Adrenal gland (tissue), 5 donors: ENCODE results near the gene TBC1D22A.

Experiments
- POLR2A ChIP-seq, 2 donors: fragments of 450-650 bp; IDR thresholded peaks; one replicate each; pipeline ENCODE4 v1.6.1; 2017; ENCODE audit warnings: antibody characterized with exemption in 2 of 2, mild to moderate bottlenecking in 2 of 2, moderate library complexity in 1 of 2
- TF ChIP-seq, protein P1 (sequence below), 6 experiments: fragments of 450-650 bp in 4 of 6; fragments of 200-600 bp in 2 of 6; sonication (generic) in 1 of 6; IDR thresholded peaks; 1 replicate in 5 of 6; 2 replicates in 1 of 6; pipeline versions ENCODE4 v1.5.1 to v1.8.0; 2016 to 2021; ENCODE audit warnings: antibody characterized with exemption in 6 of 6, mild to moderate bottlenecking in 2 of 6, moderate library complexity in 1 of 6
- donor health status: DM: no; HTN: no; CAD: no.

DNA sequence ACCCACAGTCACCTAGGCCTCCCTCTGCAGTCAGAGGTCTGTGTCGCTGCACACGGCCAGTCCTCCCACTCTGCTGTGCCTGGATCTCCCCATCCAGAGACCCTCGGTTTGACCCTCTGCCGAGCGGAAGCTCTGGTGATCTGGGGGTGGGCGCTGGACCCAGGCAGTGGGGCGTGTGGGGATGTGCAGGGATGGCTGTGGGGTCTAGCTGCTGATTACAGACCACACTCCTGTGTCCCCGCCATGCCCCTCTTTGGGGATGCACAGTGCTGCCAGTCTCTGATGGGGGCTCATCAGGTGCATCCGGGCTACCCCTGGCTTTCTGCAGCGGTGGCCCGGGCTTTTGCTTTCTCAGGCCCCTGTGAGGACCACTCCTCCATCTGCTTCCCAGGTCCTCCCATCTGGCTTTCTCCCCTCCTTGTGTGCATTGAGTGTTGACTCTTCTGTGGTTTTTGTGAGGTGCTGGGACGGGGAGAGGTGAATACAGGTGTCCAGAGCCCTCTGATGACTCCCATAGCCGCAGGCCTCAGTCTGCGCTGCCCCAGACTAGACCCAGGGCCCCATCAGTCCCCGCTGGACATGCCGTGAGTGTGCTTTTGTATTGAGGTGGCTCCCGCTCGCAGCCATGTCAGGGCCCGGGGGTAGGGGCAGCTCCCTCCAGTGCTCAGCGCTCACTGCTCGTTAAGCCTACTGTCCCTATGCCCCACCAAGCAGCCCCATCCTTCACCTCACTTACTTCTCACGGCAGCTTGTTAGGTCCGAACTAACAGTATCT, 251.6 kb downstream of the TBC1D22A start:
- TF ChIP-seq, protein P1, sequence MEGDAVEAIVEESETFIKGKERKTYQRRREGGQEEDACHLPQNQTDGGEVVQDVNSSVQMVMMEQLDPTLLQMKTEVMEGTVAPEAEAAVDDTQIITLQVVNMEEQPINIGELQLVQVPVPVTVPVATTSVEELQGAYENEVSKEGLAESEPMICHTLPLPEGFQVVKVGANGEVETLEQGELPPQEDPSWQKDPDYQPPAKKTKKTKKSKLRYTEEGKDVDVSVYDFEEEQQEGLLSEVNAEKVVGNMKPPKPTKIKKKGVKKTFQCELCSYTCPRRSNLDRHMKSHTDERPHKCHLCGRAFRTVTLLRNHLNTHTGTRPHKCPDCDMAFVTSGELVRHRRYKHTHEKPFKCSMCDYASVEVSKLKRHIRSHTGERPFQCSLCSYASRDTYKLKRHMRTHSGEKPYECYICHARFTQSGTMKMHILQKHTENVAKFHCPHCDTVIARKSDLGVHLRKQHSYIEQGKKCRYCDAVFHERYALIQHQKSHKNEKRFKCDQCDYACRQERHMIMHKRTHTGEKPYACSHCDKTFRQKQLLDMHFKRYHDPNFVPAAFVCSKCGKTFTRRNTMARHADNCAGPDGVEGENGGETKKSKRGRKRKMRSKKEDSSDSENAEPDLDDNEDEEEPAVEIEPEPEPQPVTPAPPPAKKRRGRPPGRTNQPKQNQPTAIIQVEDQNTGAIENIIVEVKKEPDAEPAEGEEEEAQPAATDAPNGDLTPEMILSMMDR (IDR thresholded peaks at IDR 0.05) = no peak
- no peak for TF ChIP-seq POLR2A (IDR thresholded peaks at IDR 0.05)
